Sigmoid colon (tissue), 7 donors: ENCODE measurements around the gene TM9SF4. TPM values are rescaled to one million over a fixed set of nuclear protein-coding genes. Genes with fewer than 3 reads are reported as not detected.
A peak's percentile ranks its signal among the peaks of the same experiment; 100 is the strongest.

Experiments used
- DNase-seq: peaks from one replicate; pipeline ENCODE4 v3.0.0-alpha.2; 2019
- H3K27ac ChIP-seq, 4 donors: fragments of 200-600 bp; sonication (generic); one replicate each; pipeline ENCODE4 v1.5.1; 2016 to 2019; ENCODE audit warnings: mild to moderate bottlenecking in 1 of 4
- H3K27me3 ChIP-seq, 3 donors: fragments of 200-600 bp; sonication (generic); one replicate each; pipeline ENCODE4 v1.5.1; 2019; ENCODE audit warnings: mild to moderate bottlenecking in 1 of 3
- H3K36me3 ChIP-seq, 4 donors: fragments of 200-600 bp; sonication (generic); one replicate each; pipeline ENCODE4 v1.5.1; 2016 to 2019
- H3K4me1 ChIP-seq, 4 donors: fragments of 200-600 bp; sonication (generic); one replicate each; pipeline ENCODE4 v1.5.1; 2017 to 2019
- H3K4me3 ChIP-seq, 4 donors: fragments of 200-600 bp; sonication (generic); one replicate each; pipeline ENCODE4 v1.5.1; 2017 to 2019; ENCODE audit warnings: mild to moderate bottlenecking in 2 of 4, moderate library complexity in 1 of 4
- H3K9me3 ChIP-seq, 4 donors: fragments of 200-600 bp in 3 of 4; sonication (generic) in 3 of 4; one replicate each; pipeline versions ENCODE4 v1.5.1 to v1.6.1; 2013 to 2019
- CTCF ChIP-seq, 4 experiments: fragments of 450-650 bp in 3 of 4; fragments of 200-600 bp in 1 of 4; IDR thresholded peaks; one replicate each; pipeline ENCODE4 v1.5.1; 2016 to 2019; ENCODE audit warnings: antibody characterized with exemption in 4 of 4, mild to moderate bottlenecking in 3 of 4, moderate library complexity in 2 of 4
- EP300 ChIP-seq, 4 donors: sonication (generic); formaldehyde crosslinking; IDR thresholded peaks; one replicate each; pipeline ENCODE4 v1.6.1; 2017; ENCODE audit warnings: antibody characterized with exemption in 4 of 4
- POLR2A ChIP-seq, 2 donors: fragments of 450-650 bp; IDR thresholded peaks; one replicate each; pipeline ENCODE4 v1.6.1; 2016; ENCODE audit warnings: antibody characterized with exemption in 2 of 2, mild to moderate bottlenecking in 2 of 2, moderate library complexity in 2 of 2
- POLR2AphosphoS5 ChIP-seq, 4 donors: sonication (generic); formaldehyde crosslinking; IDR thresholded peaks; one replicate each; pipeline ENCODE4 v1.6.1; 2017; ENCODE audit warnings: antibody characterized with exemption in 4 of 4
- whole genome bisulfite sequencing, 2 donors: extraction: QIAGEN DNeasy Blood & Tissue Kit; methylation state at CpG; one replicate each; pipeline ENCODE4 v1.1.7; 2013; 5-methylcytosine and 5-hydroxymethylcytosine counted together
- intact Hi-C: fragments of 100-400 bp; cut with DNase I; formaldehyde crosslinking; loops from one replicate; pipeline ENCODE4 v1.15.1; 2023
- polyA plus RNA-seq, 3 donors: library from polyadenylated mRNA; stranded (reverse); fragments of 200-250 nt; gene quantifications; one replicate each; pipeline ENCODE4 v1.2.3, GENCODE V29; 2013
- total RNA-seq, 4 donors: library from RNA; depleted of rRNA; stranded (reverse); fragments of >200 nt; gene quantifications; one replicate each; pipeline ENCODE4 v1.1.0, GENCODE V29; 2016
- donor health status: healthy with polysubstance abuse.
- donor health status: Bipolar disorder and iron deficiency.
- donor health status: healthy.

The TM9SF4 gene
- total and polyA plus RNA-seq, 7 donors: 6.6 to 38.3 (median 17.1) TPM

GRCh38 chr20:32138921-32139320 lies 29.4 kb downstream of the TM9SF4 start:
- intact Hi-C loops: no loop called here
- Histone ChIP-seq H3K27ac (no peak overlapping the region), H3K9me3 (no peaks in the 10 kb centered on the region), H3K4me3 (no peak overlapping the region), H3K36me3 (peaks cover 18 to 80% (median 58%) of the 10 kb centered on the region in 4 donors), H3K27me3 (no peaks in the 10 kb centered on the region), H3K4me1 (peaks cover 0 to 4% (median 0%) of the 10 kb centered on the region in 4 donors)
- peak; percentile 13 for DNase-seq
- TF ChIP-seq POLR2AphosphoS5 (IDR thresholded peaks at IDR 0.05): no peak
- TF ChIP-seq CTCF (IDR thresholded peaks at IDR 0.05): no peak
- WGBS, 2 donors: 97 to 98% methylated on average over 8 of the region's 8 CpGs

- WGBS, 2 donors: 91 to 92% methylated on average over 3 of the region's 3 CpGs
Observed at GRCh38 chr20:32139947-32140346, 30.4 kb downstream of the TM9SF4 start.

GRCh38 chr20:32140603-32141002 lies 31.1 kb downstream of the TM9SF4 start:
- Histone ChIP-seq H3K27ac (no peak overlapping the region), H3K27me3 (no peaks in the 10 kb centered on the region), H3K36me3 (peaks cover 33 to 97% (median 75%) of the 10 kb centered on the region in 4 donors), H3K9me3 (no peaks in the 10 kb centered on the region), H3K4me3 (no peak overlapping the region), H3K4me1 (peaks cover 0 to 4% (median 0%) of the 10 kb centered on the region in 4 donors)
- peak; percentile 24 for DNase-seq
- intact Hi-C loops: no loop called here
- TF ChIP-seq POLR2AphosphoS5 (IDR thresholded peaks at IDR 0.05) (no peak), CTCF (IDR thresholded peaks at IDR 0.05) (no peak), POLR2A (IDR thresholded peaks at IDR 0.05) (no peak), EP300 (IDR thresholded peaks at IDR 0.05) (no peak)
- WGBS, 2 donors: 74 to 97% methylated on average over 4 of the region's 4 CpGs

More at GRCh38 chr20:32139947-32140346, 30.4 kb downstream of the TM9SF4 start:
- H3K4me3 ChIP-seq: no peak overlapping the region
- no peak overlapping the region for H3K27ac ChIP-seq
- intact Hi-C loops: no loop called here
- peak; percentile 1 for DNase-seq
- no peaks in the 10 kb centered on the region for H3K9me3 ChIP-seq
- H3K36me3 ChIP-seq: peaks cover 26 to 90% (median 69%) of the 10 kb centered on the region in 4 donors
- peaks cover 0 to 4% (median 0%) of the 10 kb centered on the region in 4 donors for H3K4me1 ChIP-seq
- no peaks in the 10 kb centered on the region for H3K27me3 ChIP-seq
- TF ChIP-seq EP300 (IDR thresholded peaks at IDR 0.05) (no peak), POLR2A (IDR thresholded peaks at IDR 0.05) (no peak), CTCF (IDR thresholded peaks at IDR 0.05) (no peak), POLR2AphosphoS5 (IDR thresholded peaks at IDR 0.05) (no peak)

GRCh38 chr20:32141465-32141980 lies 32.0 kb downstream of the TM9SF4 start:
- Histone ChIP-seq H3K36me3 (peaks cover 39 to 97% (median 83%) of the 10 kb centered on the region in 4 donors), H3K4me3 (no peak overlapping the region), H3K27ac (no peak overlapping the region), H3K27me3 (no peaks in the 10 kb centered on the region), H3K9me3 (no peaks in the 10 kb centered on the region), H3K4me1 (no peaks in the 10 kb centered on the region)
- TF ChIP-seq POLR2AphosphoS5 (IDR thresholded peaks at IDR 0.05): no peak
- WGBS, 2 donors: 94 to 96% methylated on average over 21 of the region's 21 CpGs
- DNase-seq: peak; percentile 40
- intact Hi-C loops: no loop called here

- H3K36me3 ChIP-seq: peaks cover 39 to 97% (median 83%) of the 10 kb centered on the region in 4 donors
- no peak overlapping the region for H3K27ac ChIP-seq
Observed at GRCh38 chr20:32142088-32142487, 32.6 kb downstream of the TM9SF4 start.

More at GRCh38 chr20:32142088-32142487, 32.6 kb downstream of the TM9SF4 start:
- intact Hi-C loops: no loop called here
- Histone ChIP-seq H3K4me3 (no peak overlapping the region), H3K4me1 (no peaks in the 10 kb centered on the region), H3K9me3 (no peaks in the 10 kb centered on the region), H3K27me3 (no peaks in the 10 kb centered on the region)
- WGBS, 2 donors: 91 to 93% methylated on average over 5 of the region's 5 CpGs
- no peak for DNase-seq
- no peak for TF ChIP-seq CTCF (IDR thresholded peaks at IDR 0.05)
- no peak for TF ChIP-seq EP300 (IDR thresholded peaks at IDR 0.05)
- no peak for TF ChIP-seq POLR2A (IDR thresholded peaks at IDR 0.05)
- no peak for TF ChIP-seq POLR2AphosphoS5 (IDR thresholded peaks at IDR 0.05)
